ENCODE measurements around the gene COBL. TPM values are rescaled to one million over a fixed set of nuclear protein-coding genes. Genes with fewer than 3 reads are reported as not detected.

The COBL gene
- total RNA-seq, 1 experiment from 2014 or later: 52.3 TPM

- WGBS (ENCODE audit: extremely low coverage, insufficient read length, low lambda C conversion rate): no CpG with 5 or more reads among the region's 1 CpG
- Mint-ChIP-seq H3K27ac (peak overlapping the region in 2 of 3 experiments; percentile 11 to 93; a peak in 2 of 7 replicates), H3K27me3 (ENCODE audit: low read depth) (no peaks in the 10 kb centered on the region), H3K36me3 (ENCODE audit: insufficient read depth in 1 of 3, low read depth in 3 of 3) (no peaks in the 10 kb centered on the region; a peak in 1 of 7 replicates), H3K4me3 (no peak overlapping the region; a peak in 2 of 5 replicates), H3K9me3 (no peaks in the 10 kb centered on the region; a peak in 1 of 5 replicates), H3K4me1 (peaks cover 54% of the 10 kb centered on the region in 2 experiments)
- Histone ChIP-seq H2BK5ac (ENCODE audit: insufficient read length, low read length) (no peak overlapping the region), H3K9me3 (ENCODE audit: control insufficient read depth, low read depth, low read length) (no peaks in the 10 kb centered on the region), H2BK12ac (ENCODE audit: insufficient read length, low read depth, low read length) (no peak overlapping the region), H2BK120ac (ENCODE audit: low read depth, low read length, poor library complexity, severe bottlenecking) (no peak overlapping the region), H3K79me2 (ENCODE audit: insufficient read depth, low read length) (no peaks in the 10 kb centered on the region), H3K4me1 (ENCODE audit: insufficient read depth, low read length) (peaks cover 17% of the 10 kb centered on the region; the same call in 1 of the 2 replicates), H3K27ac (ENCODE audit: insufficient read length, low read depth, low read length) (no peak overlapping the region), H2AK5ac (ENCODE audit: insufficient read length, low read length) (no peak overlapping the region), H3K9ac (ENCODE audit: extremely low read depth, insufficient read length, low read length) (no peak overlapping the region), H3K79me1 (ENCODE audit: insufficient read depth, low read depth, low read length, poor library complexity, severe bottlenecking) (no peaks in the 10 kb centered on the region), H3T11ph (ENCODE audit: low read length) (no peak overlapping the region), H2BK20ac (ENCODE audit: low read depth, low read length, poor library complexity, severe bottlenecking) (no peak overlapping the region), H4K8ac (replicated peaks; ENCODE audit: insufficient read length, low read depth, low read length) (no peak overlapping the region), H3K23ac (ENCODE audit: insufficient read length, low read depth, low read length) (no peak overlapping the region), H4K5ac (ENCODE audit: insufficient read length, low read depth, low read length) (no peak overlapping the region), H3K4ac (ENCODE audit: low read depth, low read length) (no peak overlapping the region), H3K56ac (ENCODE audit: insufficient read length, low read depth, low read length) (no peak overlapping the region), H3K27me3 (ENCODE audit: insufficient read depth, low read length) (no peaks in the 10 kb centered on the region), H3K4me2 (ENCODE audit: insufficient read depth, insufficient read length, low read length) (no peak overlapping the region), H4K91ac (ENCODE audit: insufficient read length, low read depth, low read length) (no peak overlapping the region), H2BK15ac (ENCODE audit: low read depth, low read length) (no peak overlapping the region), H3K23me2 (ENCODE audit: insufficient read length, low read depth, low read length, poor library complexity, severe bottlenecking) (no peaks in the 10 kb centered on the region), H3K18ac (ENCODE audit: insufficient read length, low read depth, low read length) (no peak overlapping the region), H3K14ac (ENCODE audit: insufficient read depth, low read length) (no peak overlapping the region), H4K20me1 (ENCODE audit: control insufficient read depth, insufficient read depth, insufficient read length) (no peaks in the 10 kb centered on the region), H2AFZ (ENCODE audit: low read length) (no peak overlapping the region)
- TF ChIP-seq, protein P1, sequence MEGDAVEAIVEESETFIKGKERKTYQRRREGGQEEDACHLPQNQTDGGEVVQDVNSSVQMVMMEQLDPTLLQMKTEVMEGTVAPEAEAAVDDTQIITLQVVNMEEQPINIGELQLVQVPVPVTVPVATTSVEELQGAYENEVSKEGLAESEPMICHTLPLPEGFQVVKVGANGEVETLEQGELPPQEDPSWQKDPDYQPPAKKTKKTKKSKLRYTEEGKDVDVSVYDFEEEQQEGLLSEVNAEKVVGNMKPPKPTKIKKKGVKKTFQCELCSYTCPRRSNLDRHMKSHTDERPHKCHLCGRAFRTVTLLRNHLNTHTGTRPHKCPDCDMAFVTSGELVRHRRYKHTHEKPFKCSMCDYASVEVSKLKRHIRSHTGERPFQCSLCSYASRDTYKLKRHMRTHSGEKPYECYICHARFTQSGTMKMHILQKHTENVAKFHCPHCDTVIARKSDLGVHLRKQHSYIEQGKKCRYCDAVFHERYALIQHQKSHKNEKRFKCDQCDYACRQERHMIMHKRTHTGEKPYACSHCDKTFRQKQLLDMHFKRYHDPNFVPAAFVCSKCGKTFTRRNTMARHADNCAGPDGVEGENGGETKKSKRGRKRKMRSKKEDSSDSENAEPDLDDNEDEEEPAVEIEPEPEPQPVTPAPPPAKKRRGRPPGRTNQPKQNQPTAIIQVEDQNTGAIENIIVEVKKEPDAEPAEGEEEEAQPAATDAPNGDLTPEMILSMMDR (conservative IDR thresholded peaks at IDR 0.05): no peak
- no peak for DNase-seq
Observed at GRCh38 chr7:50983850-50984249, 332.8 kb downstream of the COBL start.

Measured in H9 (cell line).